GM19193 (cell line): ENCODE measurements around the gene GRB10.

Experiments
- POLR2A ChIP-seq: IDR thresholded peaks from 4 replicates; pipeline ENCODE4 v1.6.1; 2011; ENCODE audit not compliant: insufficient read depth, insufficient read length; ENCODE audit errors: extremely low read depth

Gene GRB10

GRCh38 chr7:50690541-50691011 lies 92.1 kb downstream of the GRB10 start:
- TF ChIP-seq POLR2A, result no peak

DNA sequence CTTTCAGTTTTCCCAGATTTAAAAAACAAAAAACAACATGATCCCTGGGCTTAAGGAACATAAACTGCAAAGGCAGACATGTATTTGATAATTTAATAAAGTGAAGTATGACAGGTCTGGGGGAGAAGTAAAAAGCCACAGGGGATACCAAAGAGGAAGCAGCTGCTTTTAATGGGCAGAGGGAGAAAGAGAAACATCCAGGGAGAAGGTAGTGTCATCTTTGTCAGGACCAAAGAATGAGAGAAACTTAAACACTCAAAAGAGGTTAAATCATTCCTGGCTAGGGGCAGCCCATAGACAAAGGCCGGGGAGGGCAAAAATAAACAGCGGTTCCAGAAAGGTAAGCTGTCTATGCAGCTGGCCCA lies 94.5 kb downstream of the GRB10 start:
- TF ChIP-seq POLR2A, result no peak

GRCh38 chr7:50687575-50688225 lies 95.0 kb downstream of the GRB10 start:
- no peak for TF ChIP-seq POLR2A

- no peak for TF ChIP-seq POLR2A
Observed at GRCh38 chr7:50687096-50687495, 95.6 kb downstream of the GRB10 start.

- no peak for TF ChIP-seq POLR2A
Observed at GRCh38 chr7:50685135-50686065, 97.3 kb downstream of the GRB10 start.

GRCh38 chr7:50684713-50685075 lies 98.0 kb downstream of the GRB10 start:
- TF ChIP-seq POLR2A, result no peak

DNA sequence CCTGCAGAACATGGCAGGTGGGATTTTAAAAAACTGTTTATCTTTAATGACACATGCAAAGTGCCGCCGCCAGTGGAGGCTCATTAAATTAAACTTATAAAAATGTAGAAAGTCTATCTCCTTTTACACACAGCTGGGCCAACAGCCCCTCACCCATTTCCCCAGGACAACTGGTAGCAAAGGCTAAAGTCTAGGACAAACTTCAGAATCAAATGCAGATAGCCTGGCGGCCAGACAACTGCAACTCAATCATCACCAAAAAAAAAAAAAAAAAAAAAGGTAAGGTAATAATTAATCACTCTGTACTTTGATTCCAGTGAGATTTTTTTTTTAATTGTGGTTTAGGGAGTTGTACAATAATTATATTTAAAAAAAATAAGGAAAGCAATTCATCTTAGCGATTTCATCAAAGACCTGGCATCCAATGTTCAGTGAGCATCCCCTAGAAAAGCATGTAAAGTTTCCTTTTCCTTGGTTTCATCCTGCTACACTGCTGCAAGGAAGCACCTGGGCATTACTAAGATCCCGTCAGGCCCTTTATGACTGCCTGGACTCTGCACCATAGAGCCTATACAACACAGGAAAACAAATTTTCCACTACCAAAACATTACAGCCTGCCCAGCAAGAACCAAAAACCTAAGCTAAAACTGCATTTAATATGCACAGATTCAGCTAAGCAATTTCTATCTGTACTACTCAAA lies 98.5 kb downstream of the GRB10 start:
- TF ChIP-seq POLR2A, result no peak

DNA sequence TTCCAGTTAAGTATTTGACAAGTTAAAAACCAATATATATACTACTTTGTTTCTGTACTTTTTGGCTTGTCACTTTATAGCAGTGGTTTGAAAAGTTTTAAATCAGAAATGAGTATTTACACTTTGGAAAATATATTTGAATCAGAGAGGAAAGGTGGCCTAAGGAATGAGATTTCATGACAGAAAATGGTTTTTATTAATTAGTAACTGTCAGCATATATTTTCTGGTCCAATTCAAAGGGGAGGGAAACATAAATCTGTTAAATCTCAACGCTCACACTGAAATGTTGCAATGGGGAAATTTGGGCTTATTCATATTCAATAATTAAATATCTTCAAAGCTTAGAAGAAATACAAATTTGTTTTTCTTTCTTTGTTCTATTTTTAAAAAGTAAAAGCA lies 100.1 kb downstream of the GRB10 start:
- no peak for TF ChIP-seq POLR2A

DNA sequence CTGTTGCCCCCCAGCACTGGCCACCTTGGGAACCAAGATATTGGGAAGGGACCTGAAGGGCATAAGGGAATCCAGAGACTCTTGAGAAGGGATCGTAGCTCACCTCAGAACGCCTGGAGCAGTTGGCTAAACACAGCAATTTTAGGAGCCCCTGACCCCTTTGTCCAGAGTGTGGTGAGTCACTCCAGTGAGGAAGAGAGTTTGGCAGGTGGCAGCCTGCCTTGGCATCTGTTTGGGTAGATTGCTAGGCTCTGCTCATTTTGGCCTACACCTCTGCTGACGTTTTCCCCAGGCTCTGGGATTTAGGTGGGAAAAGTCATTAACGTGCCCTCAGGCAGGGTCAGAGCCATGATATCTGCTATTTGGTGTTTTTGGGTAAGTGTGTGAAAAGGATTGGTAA lies 100.6 kb downstream of the GRB10 start:
- no peak for TF ChIP-seq POLR2A

GRCh38 chr7:50681432-50682045 lies 101.2 kb downstream of the GRB10 start:
- TF ChIP-seq POLR2A, result no peak

DNA sequence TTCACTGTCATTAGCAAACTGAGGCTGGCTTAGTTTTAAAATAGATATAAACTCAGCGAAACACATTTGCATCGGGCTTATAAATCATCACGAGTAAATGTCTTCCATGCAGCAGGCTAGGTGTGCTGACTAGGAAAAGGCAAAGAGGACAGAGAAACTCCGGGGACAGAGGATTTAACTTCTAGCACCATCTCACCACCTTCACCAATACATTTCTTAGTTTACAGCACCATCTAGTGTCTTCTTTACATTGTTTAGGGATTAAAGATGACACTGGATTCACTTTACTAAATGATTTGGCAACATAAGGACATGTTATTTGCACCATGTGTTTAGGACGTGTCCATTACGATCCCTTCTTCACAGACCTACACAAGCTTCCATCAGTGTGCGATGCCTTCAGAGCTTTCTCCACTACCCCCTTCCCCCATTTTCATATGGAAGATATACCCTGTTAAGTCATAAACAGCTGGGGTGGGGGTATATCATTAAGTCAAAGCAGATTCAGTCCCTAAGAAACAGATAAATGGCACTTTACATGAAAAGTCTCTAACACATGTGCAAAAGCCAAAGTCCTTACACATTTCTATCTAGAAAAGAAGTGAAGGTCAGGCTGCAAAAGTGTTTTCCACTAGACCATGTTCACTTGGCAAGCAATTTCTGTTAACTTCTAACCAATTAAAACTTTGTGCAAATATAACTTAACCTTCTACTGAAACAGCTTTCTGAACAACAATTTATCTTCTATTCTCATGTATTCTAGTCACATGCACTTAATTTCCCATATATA lies 103.3 kb downstream of the GRB10 start:
- no peak for TF ChIP-seq POLR2A

DNA sequence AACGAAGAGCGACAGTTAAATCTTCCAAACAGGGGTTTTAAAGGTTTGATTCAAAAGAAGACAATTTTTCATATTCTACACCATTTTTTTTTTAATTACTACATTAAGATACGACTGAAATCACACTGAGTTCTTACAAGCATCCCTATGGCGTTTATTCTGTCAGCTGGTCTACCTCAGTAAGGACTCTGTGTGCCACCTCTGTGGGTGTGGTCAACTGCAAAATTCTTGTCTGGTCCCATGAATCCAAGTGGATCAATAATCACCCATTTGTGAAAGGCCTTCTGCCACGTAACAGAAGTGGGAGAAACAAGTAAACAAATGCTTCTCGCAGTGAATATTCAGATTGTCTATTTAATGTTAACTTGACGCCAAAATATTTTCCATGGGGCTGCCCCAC lies 104.1 kb downstream of the GRB10 start:
- TF ChIP-seq POLR2A, result no peak

GRCh38 chr7:50677638-50677996 lies 105.1 kb downstream of the GRB10 start:
- TF ChIP-seq POLR2A, result no peak
